Smooth muscle cell (in vitro differentiated cells): ENCODE measurements around the gene SLC35F3. TPM values are rescaled to one million over a fixed set of nuclear protein-coding genes. Genes with fewer than 3 reads are reported as not detected.

ENCODE experiments used
- DNase-seq: peaks from one replicate; lab custom pipeline; 2025; ENCODE audit not compliant: unreplicated experiment; lab: John Stamatoyannopoulos, UW
- H2AFZ ChIP-seq: fragments of 200-600 bp; sonication (generic); 2 replicates; pipeline ENCODE4 v1.6.0; 2016; ENCODE audit warnings: antibody characterized with exemption, low read depth, mild to moderate bottlenecking
- H3F3A ChIP-seq: fragments of 200-600 bp; sonication (generic); 2 replicates; pipeline ENCODE4 v1.6.0; 2017; ENCODE audit warnings: antibody characterized with exemption, low read depth
- H3K27ac ChIP-seq: fragments of 200-600 bp; sonication (generic); 2 replicates; pipeline ENCODE4 v1.5.1; 2016; ENCODE audit warnings: low read depth, mild to moderate bottlenecking
- H3K27me3 ChIP-seq: fragments of 200-600 bp; sonication (generic); 2 replicates; pipeline ENCODE4 v1.6.1; 2016; ENCODE audit warnings: low read depth, mild to moderate bottlenecking
- H3K36me3 ChIP-seq: fragments of 200-600 bp; sonication (generic); 2 replicates; pipeline ENCODE4 v1.5.1; 2016; ENCODE audit warnings: low read depth
- H3K4me1 ChIP-seq: fragments of 200-600 bp; sonication (generic); 2 replicates; pipeline ENCODE4 v1.5.1; 2016; ENCODE audit warnings: low read depth
- H3K4me2 ChIP-seq: fragments of 200-600 bp; sonication (generic); 2 replicates; pipeline ENCODE4 v1.6.0; 2016; ENCODE audit warnings: mild to moderate bottlenecking
- H3K4me3 ChIP-seq: fragments of 200-600 bp; sonication (generic); 2 replicates; pipeline ENCODE4 v1.5.1; 2016; ENCODE audit warnings: mild to moderate bottlenecking
- H3K79me2 ChIP-seq: fragments of 200-600 bp; sonication (generic); 2 replicates; pipeline ENCODE4 v1.6.0; 2016; ENCODE audit warnings: low read depth, mild to moderate bottlenecking
- H3K9ac ChIP-seq: fragments of 200-600 bp; sonication (generic); 2 replicates; pipeline ENCODE4 v1.6.0; 2016; ENCODE audit warnings: low read depth
- H3K9me3 ChIP-seq: fragments of 200-600 bp; sonication (generic); replicated peaks from 2 replicates; pipeline ENCODE4 v1.5.1; 2016; ENCODE audit warnings: low read depth
- H4K20me1 ChIP-seq: fragments of 200-600 bp; sonication (generic); 2 replicates; pipeline ENCODE4 v1.6.0; 2016; ENCODE audit warnings: low read depth
- CTCF ChIP-seq: fragments of 200-600 bp; sonication (generic); IDR thresholded peaks from 2 replicates; pipeline ENCODE4 v1.5.1; 2017; ENCODE audit warnings: borderline replicate concordance, mild to moderate bottlenecking, antibody characterized with exemption; ENCODE audit not compliant: insufficient read depth, poor library complexity, severe bottlenecking
- WGBS: methylation state at CpG from one replicate; pipeline ENCODE4 v1.1.7; 2016; ENCODE audit warnings: low lambda C conversion rate; 5-methylcytosine and 5-hydroxymethylcytosine counted together
- polyA plus RNA-seq: library from polyadenylated mRNA; unstranded; fragments of >200 nt; fragmentation: Nextera tagmentation; extraction: Ambion mirVana; gene quantifications from 2 replicates; pipeline ENCODE4 v1.2.1, GENCODE V29; 2016
- total RNA-seq: library from RNA; depleted of rRNA; stranded (reverse); fragments of >200 nt; gene quantifications from 2 replicates; pipeline ENCODE4 v1.2.3, GENCODE V29; 2014

The SLC35F3 gene
- total and polyA plus RNA-seq, 2 experiments from 2014 or later = 0.31 to 0.66 TPM

- no peak for DNase-seq
These were observed 235.5 kb downstream of the SLC35F3 start for GRCh38 chr1:234139966-234140365.

GRCh38 chr1:234140388-234140787 lies 235.9 kb downstream of the SLC35F3 start:
- H3F3A ChIP-seq = no peaks in the 10 kb centered on the region
- no peak overlapping the region for H3K9ac ChIP-seq
- no peaks in the 10 kb centered on the region for H3K9me3 ChIP-seq
- no peak overlapping the region for H3K4me2 ChIP-seq
- no peaks in the 10 kb centered on the region for H3K4me1 ChIP-seq
- H3K27ac ChIP-seq = no peak overlapping the region
- DNase-seq = no peak
- H3K27me3 ChIP-seq = peaks cover 32% of the 10 kb centered on the region
- TF ChIP-seq CTCF = no peak
- no peaks in the 10 kb centered on the region for H3K36me3 ChIP-seq
- H2AFZ ChIP-seq = no peak overlapping the region
- 95% methylated on average over 9 of the region's 9 CpGs for WGBS
- H3K4me3 ChIP-seq = no peak overlapping the region
- H3K79me2 ChIP-seq = no peaks in the 10 kb centered on the region
- no peaks in the 10 kb centered on the region for H4K20me1 ChIP-seq

More at GRCh38 chr1:234139966-234140365, 235.5 kb downstream of the SLC35F3 start:
- no peaks in the 10 kb centered on the region for H3F3A ChIP-seq
- peaks cover 33% of the 10 kb centered on the region for H3K27me3 ChIP-seq
- H3K79me2 ChIP-seq = no peaks in the 10 kb centered on the region
- no peak overlapping the region for H2AFZ ChIP-seq
- no peaks in the 10 kb centered on the region for H4K20me1 ChIP-seq
- no peaks in the 10 kb centered on the region for H3K4me1 ChIP-seq
- WGBS = 87% methylated on average over 6 of the region's 6 CpGs
- no peak for TF ChIP-seq CTCF
- no peak overlapping the region for H3K9ac ChIP-seq
- H3K27ac ChIP-seq = no peak overlapping the region
- H3K4me3 ChIP-seq = no peak overlapping the region
- H3K4me2 ChIP-seq = no peak overlapping the region
- no peaks in the 10 kb centered on the region for H3K36me3 ChIP-seq
- H3K9me3 ChIP-seq = no peaks in the 10 kb centered on the region

GRCh38 chr1:234141006-234141405 lies 236.5 kb downstream of the SLC35F3 start:
- Histone ChIP-seq H3K4me1 (no peaks in the 10 kb centered on the region), H3K27me3 (peaks cover 25% of the 10 kb centered on the region), H3K9ac (no peak overlapping the region), H3K4me3 (no peak overlapping the region), H3K9me3 (no peaks in the 10 kb centered on the region), H3K79me2 (no peaks in the 10 kb centered on the region), H2AFZ (no peak overlapping the region), H3K27ac (no peak overlapping the region), H4K20me1 (no peaks in the 10 kb centered on the region), H3K36me3 (no peaks in the 10 kb centered on the region), H3K4me2 (no peak overlapping the region), H3F3A (no peaks in the 10 kb centered on the region)
- 85% methylated on average over 2 of the region's 2 CpGs for WGBS
- no peak for DNase-seq
- TF ChIP-seq CTCF = no peak

GRCh38 chr1:234143681-234144080 lies 239.2 kb downstream of the SLC35F3 start:
- no peaks in the 10 kb centered on the region for H3K79me2 ChIP-seq
- no peaks in the 10 kb centered on the region for H4K20me1 ChIP-seq
- H3K4me1 ChIP-seq = no peaks in the 10 kb centered on the region
- H3K27ac ChIP-seq = no peak overlapping the region
- no peaks in the 10 kb centered on the region for H3F3A ChIP-seq
- no peak overlapping the region for H3K9ac ChIP-seq
- H3K9me3 ChIP-seq = no peaks in the 10 kb centered on the region
- WGBS = 86% methylated on average over 2 of the region's 2 CpGs
- no peak for DNase-seq
- H3K4me2 ChIP-seq = no peak overlapping the region
- no peaks in the 10 kb centered on the region for H3K36me3 ChIP-seq
- H2AFZ ChIP-seq = no peak overlapping the region
- peaks cover under 1% of the 10 kb centered on the region for H3K27me3 ChIP-seq
- no peak overlapping the region for H3K4me3 ChIP-seq
- no peak for TF ChIP-seq CTCF
